GM23338 (cell line): ENCODE results near the gene CCDC92. TPM values are rescaled to one million over a fixed set of nuclear protein-coding genes. Genes with fewer than 3 reads are reported as not detected.

ENCODE experiments used
- ATAC-seq: fragments of 200-7000 bp; cut with Tn5 transposase; 3 replicates; pipeline ENCODE4 v1.9.1; 2020
- DNase-seq: peaks from one replicate; pipeline ENCODE4 v3.0.0-alpha.2; 2015; ENCODE audit warnings: low spot score
- H2AFZ ChIP-seq: fragments of 200-600 bp; sonication (generic); 2 replicates; pipeline ENCODE4 v1.8.0; 2016; ENCODE audit warnings: antibody characterized with exemption, mild to moderate bottlenecking, moderate library complexity
- H3F3A ChIP-seq: fragments of 200-600 bp; sonication (generic); replicated peaks from 2 replicates; pipeline ENCODE4 v1.8.0; 2017; ENCODE audit warnings: antibody characterized with exemption, mixed run types, low read depth
- H3K27ac ChIP-seq: fragments of 200-600 bp; sonication (generic); 2 replicates; pipeline ENCODE4 v1.6.1; 2016; ENCODE audit warnings: low read depth
- H3K27me3 ChIP-seq: fragments of 200-600 bp; sonication (generic); 2 replicates; pipeline ENCODE4 v1.8.0; 2016; ENCODE audit warnings: mild to moderate bottlenecking, mixed run types, moderate library complexity; ENCODE audit not compliant: insufficient read depth
- H3K36me3 ChIP-seq: fragments of 200-600 bp; sonication (generic); 2 replicates; pipeline ENCODE4 v1.8.0; 2016; ENCODE audit warnings: mild to moderate bottlenecking; ENCODE audit not compliant: insufficient read depth
- H3K4me1 ChIP-seq: fragments of 200-600 bp; sonication (generic); 2 replicates; pipeline ENCODE4 v1.8.0; 2016; ENCODE audit warnings: mild to moderate bottlenecking, moderate library complexity; ENCODE audit not compliant: insufficient read depth
- H3K4me2 ChIP-seq: fragments of 200-600 bp; sonication (generic); 2 replicates; pipeline ENCODE4 v1.7.1; 2017; ENCODE audit warnings: mixed run types
- H3K4me3 ChIP-seq: fragments of 200-600 bp; sonication (generic); 2 replicates; pipeline ENCODE4 v1.6.1; 2016; ENCODE audit warnings: mixed run types
- H3K79me2 ChIP-seq: fragments of 200-600 bp; sonication (generic); replicated peaks from 2 replicates; pipeline ENCODE4 v1.8.0; 2017; ENCODE audit warnings: mild to moderate bottlenecking; ENCODE audit not compliant: insufficient read depth
- H3K9me2 ChIP-seq: fragments of 200-600 bp; sonication (generic); 2 replicates; pipeline ENCODE4 v1.8.0; 2017; ENCODE audit not compliant: insufficient read depth
- H4K20me1 ChIP-seq: fragments of 200-600 bp; sonication (generic); replicated peaks from 2 replicates; pipeline ENCODE4 v1.8.0; 2017; ENCODE audit warnings: mild to moderate bottlenecking; ENCODE audit not compliant: insufficient read depth
- H3K27ac Mint-ChIP-seq: 2 replicates; pipeline ENCODE4 v1.8.0; 2020; ENCODE audit warnings: inconsistent platforms, mild to moderate bottlenecking, moderate library complexity, mixed read lengths
- H3K27me3 Mint-ChIP-seq: 3 replicates; pipeline ENCODE4 v1.8.0; 2022; ENCODE audit warnings: low read depth, mild to moderate bottlenecking, moderate library complexity, mixed read lengths, inconsistent platforms; ENCODE audit not compliant: insufficient read depth, poor library complexity
- H3K36me3 Mint-ChIP-seq: 3 replicates; pipeline ENCODE4 v1.8.0; 2021; ENCODE audit warnings: low read depth, mild to moderate bottlenecking, inconsistent platforms, moderate library complexity, mixed read lengths
- H3K4me1 Mint-ChIP-seq: 3 replicates; pipeline ENCODE4 v1.8.0; 2020; ENCODE audit warnings: mild to moderate bottlenecking, inconsistent platforms, mixed read lengths
- H3K4me3 Mint-ChIP-seq: 3 replicates; pipeline ENCODE4 v1.8.0; 2021; ENCODE audit warnings: moderate library complexity, mild to moderate bottlenecking, inconsistent platforms, mixed read lengths
- H3K9me3 Mint-ChIP-seq: 3 replicates; pipeline ENCODE4 v1.8.0; 2020; ENCODE audit warnings: moderate library complexity, mild to moderate bottlenecking, inconsistent platforms, mixed read lengths
- CREB1 ChIP-seq: fragments of 250-450 bp; sonication (Bioruptor Pico); IDR thresholded peaks from 2 replicates; pipeline ENCODE4 v1.5.0; 2020; ENCODE audit warnings: low read depth, mild to moderate bottlenecking, moderate library complexity
- EZH2 ChIP-seq: fragments of 200-600 bp; sonication (generic); IDR thresholded peaks from one replicate; pipeline ENCODE4 v1.8.0; 2017; ENCODE audit warnings: antibody characterized with exemption, mild to moderate bottlenecking, low read depth; ENCODE audit not compliant: unreplicated experiment
- EZH2phosphoT487 ChIP-seq: fragments of 200-600 bp; sonication (generic); IDR thresholded peaks from one replicate; pipeline ENCODE4 v1.8.1; 2018; ENCODE audit warnings: antibody characterized with exemption; ENCODE audit not compliant: unreplicated experiment
- JUNB ChIP-seq: IDR thresholded peaks from one replicate; pipeline ENCODE4 v1.6.1; 2016; ENCODE audit warnings: antibody characterized with exemption; ENCODE audit not compliant: unreplicated experiment
- NANOG ChIP-seq: IDR thresholded peaks from 2 replicates; pipeline ENCODE4 v1.6.1; 2016; ENCODE audit warnings: antibody characterized with exemption, borderline replicate concordance
- POLR2AphosphoS5 ChIP-seq: IDR thresholded peaks from 2 replicates; pipeline ENCODE4 v1.6.1; 2016; ENCODE audit warnings: antibody characterized with exemption, low read depth
- STAT1 ChIP-seq: IDR thresholded peaks from one replicate; pipeline ENCODE4 v1.6.1; 2016; ENCODE audit warnings: antibody characterized with exemption; ENCODE audit not compliant: unreplicated experiment
- ZNF114 ChIP-seq: fragments of 250-450 bp; sonication (Bioruptor Pico); IDR thresholded peaks from 2 replicates; pipeline ENCODE4 v1.5.0; 2020; ENCODE audit warnings: mild to moderate bottlenecking, moderate library complexity
- ZNF331 ChIP-seq: fragments of 250-450 bp; sonication (Bioruptor Pico); IDR thresholded peaks from 2 replicates; pipeline ENCODE4 v1.5.0; 2020; ENCODE audit warnings: low read depth, mild to moderate bottlenecking, moderate library complexity
- polyA plus RNA-seq: library from polyadenylated mRNA; unstranded; fragments of >200 nt; fragmentation: Nextera tagmentation; extraction: Ambion mirVana; gene quantifications from 2 replicates; pipeline ENCODE4 v1.2.1, GENCODE V29; 2016
- total RNA-seq: library from RNA; depleted of rRNA; stranded (reverse); fragments of >200 nt; shearing (Covaris generic); gene quantifications from 2 replicates; pipeline ENCODE4 v1.2.3, GENCODE V29; 2014
- TF ChIP-seq, protein P1 (sequence below), 2 experiments: fragments of 200-600 bp in 1 of 2; sonication (generic) in 1 of 2; conservative IDR thresholded peaks; 2 replicates each; pipeline versions ENCODE4 v1.5.1 to v1.6.1; 2016 to 2017; ENCODE audit warnings: antibody characterized with exemption in 2 of 2, low read depth in 2 of 2, mild to moderate bottlenecking in 2 of 2, moderate library complexity in 1 of 2
- TF ChIP-seq, protein P2 (sequence below): IDR thresholded peaks from 2 replicates; pipeline ENCODE4 v1.6.1; 2016; ENCODE audit warnings: antibody characterized with exemption
- TF ChIP-seq, protein P3 (sequence below): fragments of 250-450 bp; sonication (Bioruptor Pico); IDR thresholded peaks from 2 replicates; pipeline ENCODE4 v1.5.0; 2020; ENCODE audit warnings: mild to moderate bottlenecking, moderate library complexity
- TF ChIP-seq, protein P4 (sequence below): IDR thresholded peaks from one replicate; pipeline ENCODE4 v1.6.1; 2018; ENCODE audit warnings: antibody characterized with exemption; ENCODE audit not compliant: unreplicated experiment

Gene CCDC92
- total and polyA plus RNA-seq, 2 experiments from 2014 or later, result 0.08 to 0.31 TPM

DNA sequence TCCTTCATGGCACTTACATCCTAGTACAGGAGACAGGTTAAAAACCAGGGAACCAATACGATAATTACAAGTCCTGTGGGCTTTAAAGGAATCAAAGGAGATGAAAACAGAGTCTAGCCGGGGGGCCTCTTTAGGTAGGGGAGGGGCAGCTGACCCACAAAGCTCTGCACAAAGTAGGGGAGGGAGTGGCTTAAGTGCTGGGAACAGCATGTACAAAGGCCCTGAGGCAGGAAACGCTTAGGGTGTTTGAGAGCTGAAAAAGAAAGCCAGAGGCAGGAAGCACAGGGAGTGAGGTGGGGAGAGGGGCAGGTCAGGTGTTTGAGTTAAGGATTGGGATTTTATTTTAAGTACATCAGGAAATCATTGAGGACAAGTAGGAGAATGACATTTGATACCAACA is 38.1 kb upstream of the CCDC92 start:
- Mint-ChIP-seq H3K9me3 (no peaks in the 10 kb centered on the region), H3K4me3 (no peak overlapping the region), H3K4me1 (peaks cover 20% of the 10 kb centered on the region), H3K36me3 (peaks cover 23% of the 10 kb centered on the region; the same call in 2 of the 3 replicates), H3K27me3 (peaks cover 5% of the 10 kb centered on the region), H3K27ac (no peak overlapping the region)
- Histone ChIP-seq H3K4me3 (no peak overlapping the region), H2AFZ (no peak overlapping the region), H3K4me2 (no peak overlapping the region), H3F3A (no peaks in the 10 kb centered on the region), H3K4me1 (no peaks in the 10 kb centered on the region; the same call in 1 of the 2 replicates), H3K79me2 (no peaks in the 10 kb centered on the region), H4K20me1 (peaks cover 8% of the 10 kb centered on the region; the same call in 1 of the 2 replicates), H3K27ac (no peak overlapping the region), H3K36me3 (peaks cover 8% of the 10 kb centered on the region; the same call in 1 of the 2 replicates), H3K27me3 (no peaks in the 10 kb centered on the region), H3K9me2 (no peaks in the 10 kb centered on the region)
- no peak for DNase-seq
- TF ChIP-seq EZH2 (no peak), ZNF331 (CRISPR knock-in tag) (no peak), JUNB (no peak), ZNF114 (CRISPR knock-in tag) (no peak), POLR2AphosphoS5 (no peak), CREB1 (CRISPR knock-in tag) (no peak), NANOG (no peak), EZH2phosphoT487 (no peak), STAT1 (no peak)
- TF ChIP-seq, protein P1, sequence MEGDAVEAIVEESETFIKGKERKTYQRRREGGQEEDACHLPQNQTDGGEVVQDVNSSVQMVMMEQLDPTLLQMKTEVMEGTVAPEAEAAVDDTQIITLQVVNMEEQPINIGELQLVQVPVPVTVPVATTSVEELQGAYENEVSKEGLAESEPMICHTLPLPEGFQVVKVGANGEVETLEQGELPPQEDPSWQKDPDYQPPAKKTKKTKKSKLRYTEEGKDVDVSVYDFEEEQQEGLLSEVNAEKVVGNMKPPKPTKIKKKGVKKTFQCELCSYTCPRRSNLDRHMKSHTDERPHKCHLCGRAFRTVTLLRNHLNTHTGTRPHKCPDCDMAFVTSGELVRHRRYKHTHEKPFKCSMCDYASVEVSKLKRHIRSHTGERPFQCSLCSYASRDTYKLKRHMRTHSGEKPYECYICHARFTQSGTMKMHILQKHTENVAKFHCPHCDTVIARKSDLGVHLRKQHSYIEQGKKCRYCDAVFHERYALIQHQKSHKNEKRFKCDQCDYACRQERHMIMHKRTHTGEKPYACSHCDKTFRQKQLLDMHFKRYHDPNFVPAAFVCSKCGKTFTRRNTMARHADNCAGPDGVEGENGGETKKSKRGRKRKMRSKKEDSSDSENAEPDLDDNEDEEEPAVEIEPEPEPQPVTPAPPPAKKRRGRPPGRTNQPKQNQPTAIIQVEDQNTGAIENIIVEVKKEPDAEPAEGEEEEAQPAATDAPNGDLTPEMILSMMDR (conservative IDR thresholded peaks at IDR 0.05; ENCODE audit: low read depth in 2 of 2), result no peak
- TF ChIP-seq, protein P2, sequence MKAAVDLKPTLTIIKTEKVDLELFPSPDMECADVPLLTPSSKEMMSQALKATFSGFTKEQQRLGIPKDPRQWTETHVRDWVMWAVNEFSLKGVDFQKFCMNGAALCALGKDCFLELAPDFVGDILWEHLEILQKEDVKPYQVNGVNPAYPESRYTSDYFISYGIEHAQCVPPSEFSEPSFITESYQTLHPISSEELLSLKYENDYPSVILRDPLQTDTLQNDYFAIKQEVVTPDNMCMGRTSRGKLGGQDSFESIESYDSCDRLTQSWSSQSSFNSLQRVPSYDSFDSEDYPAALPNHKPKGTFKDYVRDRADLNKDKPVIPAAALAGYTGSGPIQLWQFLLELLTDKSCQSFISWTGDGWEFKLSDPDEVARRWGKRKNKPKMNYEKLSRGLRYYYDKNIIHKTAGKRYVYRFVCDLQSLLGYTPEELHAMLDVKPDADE, result no peak
- TF ChIP-seq, protein P3, sequence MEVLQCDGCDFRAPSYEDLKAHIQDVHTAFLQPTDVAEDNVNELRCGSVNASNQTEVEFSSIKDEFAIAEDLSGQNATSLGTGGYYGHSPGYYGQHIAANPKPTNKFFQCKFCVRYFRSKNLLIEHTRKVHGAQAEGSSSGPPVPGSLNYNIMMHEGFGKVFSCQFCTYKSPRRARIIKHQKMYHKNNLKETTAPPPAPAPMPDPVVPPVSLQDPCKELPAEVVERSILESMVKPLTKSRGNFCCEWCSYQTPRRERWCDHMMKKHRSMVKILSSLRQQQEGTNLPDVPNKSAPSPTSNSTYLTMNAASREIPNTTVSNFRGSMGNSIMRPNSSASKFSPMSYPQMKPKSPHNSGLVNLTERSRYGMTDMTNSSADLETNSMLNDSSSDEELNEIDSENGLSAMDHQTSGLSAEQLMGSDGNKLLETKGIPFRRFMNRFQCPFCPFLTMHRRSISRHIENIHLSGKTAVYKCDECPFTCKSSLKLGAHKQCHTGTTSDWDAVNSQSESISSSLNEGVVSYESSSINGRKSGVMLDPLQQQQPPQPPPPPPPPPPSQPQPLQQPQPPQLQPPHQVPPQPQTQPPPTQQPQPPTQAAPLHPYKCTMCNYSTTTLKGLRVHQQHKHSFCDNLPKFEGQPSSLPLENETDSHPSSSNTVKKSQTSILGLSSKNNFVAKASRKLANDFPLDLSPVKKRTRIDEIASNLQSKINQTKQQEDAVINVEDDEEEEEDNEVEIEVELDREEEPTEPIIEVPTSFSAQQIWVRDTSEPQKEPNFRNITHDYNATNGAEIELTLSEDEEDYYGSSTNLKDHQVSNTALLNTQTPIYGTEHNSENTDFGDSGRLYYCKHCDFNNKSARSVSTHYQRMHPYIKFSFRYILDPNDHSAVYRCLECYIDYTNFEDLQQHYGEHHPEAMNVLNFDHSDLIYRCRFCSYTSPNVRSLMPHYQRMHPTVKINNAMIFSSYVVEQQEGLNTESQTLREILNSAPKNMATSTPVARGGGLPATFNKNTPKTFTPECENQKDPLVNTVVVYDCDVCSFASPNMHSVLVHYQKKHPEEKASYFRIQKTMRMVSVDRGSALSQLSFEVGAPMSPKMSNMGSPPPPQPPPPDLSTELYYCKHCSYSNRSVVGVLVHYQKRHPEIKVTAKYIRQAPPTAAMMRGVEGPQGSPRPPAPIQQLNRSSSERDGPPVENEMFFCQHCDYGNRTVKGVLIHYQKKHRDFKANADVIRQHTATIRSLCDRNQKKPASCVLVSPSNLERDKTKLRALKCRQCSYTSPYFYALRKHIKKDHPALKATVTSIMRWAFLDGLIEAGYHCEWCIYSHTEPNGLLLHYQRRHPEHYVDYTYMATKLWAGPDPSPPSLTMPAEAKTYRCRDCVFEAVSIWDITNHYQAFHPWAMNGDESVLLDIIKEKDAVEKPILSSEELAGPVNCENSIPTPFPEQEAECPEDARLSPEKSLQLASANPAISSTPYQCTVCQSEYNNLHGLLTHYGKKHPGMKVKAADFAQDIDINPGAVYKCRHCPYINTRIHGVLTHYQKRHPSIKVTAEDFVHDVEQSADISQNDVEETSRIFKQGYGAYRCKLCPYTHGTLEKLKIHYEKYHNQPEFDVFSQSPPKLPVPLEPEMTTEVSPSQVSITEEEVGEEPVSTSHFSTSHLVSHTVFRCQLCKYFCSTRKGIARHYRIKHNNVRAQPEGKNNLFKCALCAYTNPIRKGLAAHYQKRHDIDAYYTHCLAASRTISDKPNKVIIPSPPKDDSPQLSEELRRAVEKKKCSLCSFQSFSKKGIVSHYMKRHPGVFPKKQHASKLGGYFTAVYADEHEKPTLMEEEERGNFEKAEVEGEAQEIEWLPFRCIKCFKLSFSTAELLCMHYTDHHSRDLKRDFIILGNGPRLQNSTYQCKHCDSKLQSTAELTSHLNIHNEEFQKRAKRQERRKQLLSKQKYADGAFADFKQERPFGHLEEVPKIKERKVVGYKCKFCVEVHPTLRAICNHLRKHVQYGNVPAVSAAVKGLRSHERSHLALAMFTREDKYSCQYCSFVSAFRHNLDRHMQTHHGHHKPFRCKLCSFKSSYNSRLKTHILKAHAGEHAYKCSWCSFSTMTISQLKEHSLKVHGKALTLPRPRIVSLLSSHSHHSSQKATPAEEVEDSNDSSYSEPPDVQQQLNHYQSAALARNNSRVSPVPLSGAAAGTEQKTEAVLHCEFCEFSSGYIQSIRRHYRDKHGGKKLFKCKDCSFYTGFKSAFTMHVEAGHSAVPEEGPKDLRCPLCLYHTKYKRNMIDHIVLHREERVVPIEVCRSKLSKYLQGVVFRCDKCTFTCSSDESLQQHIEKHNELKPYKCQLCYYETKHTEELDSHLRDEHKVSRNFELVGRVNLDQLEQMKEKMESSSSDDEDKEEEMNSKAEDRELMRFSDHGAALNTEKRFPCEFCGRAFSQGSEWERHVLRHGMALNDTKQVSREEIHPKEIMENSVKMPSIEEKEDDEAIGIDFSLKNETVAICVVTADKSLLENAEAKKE (CRISPR knock-in tag), result no peak
- TF ChIP-seq, protein P4, sequence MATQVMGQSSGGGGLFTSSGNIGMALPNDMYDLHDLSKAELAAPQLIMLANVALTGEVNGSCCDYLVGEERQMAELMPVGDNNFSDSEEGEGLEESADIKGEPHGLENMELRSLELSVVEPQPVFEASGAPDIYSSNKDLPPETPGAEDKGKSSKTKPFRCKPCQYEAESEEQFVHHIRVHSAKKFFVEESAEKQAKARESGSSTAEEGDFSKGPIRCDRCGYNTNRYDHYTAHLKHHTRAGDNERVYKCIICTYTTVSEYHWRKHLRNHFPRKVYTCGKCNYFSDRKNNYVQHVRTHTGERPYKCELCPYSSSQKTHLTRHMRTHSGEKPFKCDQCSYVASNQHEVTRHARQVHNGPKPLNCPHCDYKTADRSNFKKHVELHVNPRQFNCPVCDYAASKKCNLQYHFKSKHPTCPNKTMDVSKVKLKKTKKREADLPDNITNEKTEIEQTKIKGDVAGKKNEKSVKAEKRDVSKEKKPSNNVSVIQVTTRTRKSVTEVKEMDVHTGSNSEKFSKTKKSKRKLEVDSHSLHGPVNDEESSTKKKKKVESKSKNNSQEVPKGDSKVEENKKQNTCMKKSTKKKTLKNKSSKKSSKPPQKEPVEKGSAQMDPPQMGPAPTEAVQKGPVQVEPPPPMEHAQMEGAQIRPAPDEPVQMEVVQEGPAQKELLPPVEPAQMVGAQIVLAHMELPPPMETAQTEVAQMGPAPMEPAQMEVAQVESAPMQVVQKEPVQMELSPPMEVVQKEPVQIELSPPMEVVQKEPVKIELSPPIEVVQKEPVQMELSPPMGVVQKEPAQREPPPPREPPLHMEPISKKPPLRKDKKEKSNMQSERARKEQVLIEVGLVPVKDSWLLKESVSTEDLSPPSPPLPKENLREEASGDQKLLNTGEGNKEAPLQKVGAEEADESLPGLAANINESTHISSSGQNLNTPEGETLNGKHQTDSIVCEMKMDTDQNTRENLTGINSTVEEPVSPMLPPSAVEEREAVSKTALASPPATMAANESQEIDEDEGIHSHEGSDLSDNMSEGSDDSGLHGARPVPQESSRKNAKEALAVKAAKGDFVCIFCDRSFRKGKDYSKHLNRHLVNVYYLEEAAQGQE, result no peak
- no peak for ATAC-seq
